ENCODE results near the gene GALNT10.

GRCh38 chr5:154380263-154380662, 189.7 kb downstream of the GALNT10 start:
- TF ChIP-seq GATA3 (IDR thresholded peaks at IDR 0.05; ENCODE audit: low read depth, low read length) (no peak), GATA2 (IDR thresholded peaks at IDR 0.05; ENCODE audit: low read depth, low read length) (no peak)
